Epithelial cell of esophagus (primary cell): ENCODE data around the gene FAM174B.

Experiments used
- DNase-seq: peaks from one replicate; pipeline ENCODE4 v3.0.0; 2010; ENCODE audit warnings: low read depth
- H3K4me3 ChIP-seq: 2 replicates; pipeline ENCODE4 v1.5.1; 2011; ENCODE audit warnings: mild to moderate bottlenecking, low read length, control low read depth
- CTCF ChIP-seq: IDR thresholded peaks from 2 replicates; pipeline ENCODE4 v1.5.1; 2011; ENCODE audit warnings: low read depth, mild to moderate bottlenecking, low read length, control low read depth, inconsistent platforms; ENCODE audit not compliant: insufficient read depth; ENCODE audit errors: missing control alignments

FAM174B gene

GRCh38 chr15:92650966-92651365, 4.6 kb downstream of the FAM174B start:
- no peak for TF ChIP-seq CTCF
- no peak overlapping the region for H3K4me3 ChIP-seq
- DNase-seq, result no peak

- no peak for DNase-seq
- no peak for TF ChIP-seq CTCF
- H3K4me3 ChIP-seq, result no peak overlapping the region
Measured at GRCh38 chr15:92650256-92650655, 5.3 kb downstream of the FAM174B start.

- no peak for DNase-seq
- no peak for TF ChIP-seq CTCF
- no peak overlapping the region for H3K4me3 ChIP-seq
Measured at GRCh38 chr15:92648190-92648875, 7.2 kb downstream of the FAM174B start.

GRCh38 chr15:92647467-92648163, 8.0 kb downstream of the FAM174B start:
- H3K4me3 ChIP-seq, result no peak overlapping the region
- no peak for DNase-seq
- TF ChIP-seq CTCF, result no peak

GRCh38 chr15:92646216-92646615, 9.4 kb downstream of the FAM174B start:
- no peak for TF ChIP-seq CTCF
- H3K4me3 ChIP-seq, result no peak overlapping the region
- no peak for DNase-seq

GRCh38 chr15:92645731-92646130, 9.8 kb downstream of the FAM174B start:
- TF ChIP-seq CTCF, result no peak
- no peak overlapping the region for H3K4me3 ChIP-seq
- no peak for DNase-seq
